ENCODE data around the gene BORCS8.

- TF ChIP-seq RAD21 (conservative IDR thresholded peaks at IDR 0.05): no peak
- TF ChIP-seq, protein P1, sequence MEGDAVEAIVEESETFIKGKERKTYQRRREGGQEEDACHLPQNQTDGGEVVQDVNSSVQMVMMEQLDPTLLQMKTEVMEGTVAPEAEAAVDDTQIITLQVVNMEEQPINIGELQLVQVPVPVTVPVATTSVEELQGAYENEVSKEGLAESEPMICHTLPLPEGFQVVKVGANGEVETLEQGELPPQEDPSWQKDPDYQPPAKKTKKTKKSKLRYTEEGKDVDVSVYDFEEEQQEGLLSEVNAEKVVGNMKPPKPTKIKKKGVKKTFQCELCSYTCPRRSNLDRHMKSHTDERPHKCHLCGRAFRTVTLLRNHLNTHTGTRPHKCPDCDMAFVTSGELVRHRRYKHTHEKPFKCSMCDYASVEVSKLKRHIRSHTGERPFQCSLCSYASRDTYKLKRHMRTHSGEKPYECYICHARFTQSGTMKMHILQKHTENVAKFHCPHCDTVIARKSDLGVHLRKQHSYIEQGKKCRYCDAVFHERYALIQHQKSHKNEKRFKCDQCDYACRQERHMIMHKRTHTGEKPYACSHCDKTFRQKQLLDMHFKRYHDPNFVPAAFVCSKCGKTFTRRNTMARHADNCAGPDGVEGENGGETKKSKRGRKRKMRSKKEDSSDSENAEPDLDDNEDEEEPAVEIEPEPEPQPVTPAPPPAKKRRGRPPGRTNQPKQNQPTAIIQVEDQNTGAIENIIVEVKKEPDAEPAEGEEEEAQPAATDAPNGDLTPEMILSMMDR (IDR thresholded peaks at IDR 0.05; ENCODE audit: poor library complexity, severe bottlenecking): no peak
- TF ChIP-seq MXI1 (conservative IDR thresholded peaks at IDR 0.05; ENCODE audit: poor library complexity, severe bottlenecking): no peak
- no peak for TF ChIP-seq POLR2AphosphoS5 (IDR thresholded peaks at IDR 0.05)
- no peak for TF ChIP-seq EP300 (conservative IDR thresholded peaks at IDR 0.05; ENCODE audit: poor library complexity, severe bottlenecking)
- no peak for TF ChIP-seq EZH2 (IDR thresholded peaks at IDR 0.05; ENCODE audit: borderline replicate concordance, insufficient read depth, low read length, poor library complexity, severe bottlenecking)
These were observed 58.0 kb downstream of the BORCS8 start for GRCh38 chr19:19133985-19134384.

Data from neural cell (in vitro differentiated cells).